HepG2 (cell line): ENCODE measurements around the gene KANSL3. TPM values are rescaled to one million over a fixed set of nuclear protein-coding genes. Genes with fewer than 3 reads are reported as not detected.

Experiments used
- ATAC-seq: fragments of 200-7000 bp; cut with Tn5 transposase; 3 replicates; pipeline ENCODE4 v1.9.1; 2020; ENCODE audit warnings: mild to moderate bottlenecking, moderate library complexity
- BruUV-seq: library from RNA; stranded (reverse); fragments of 400-500 nt; replicated peaks from 2 replicates; lab custom pipeline; 2021; lab: Mats Ljungman, UMichigan
- CTCF ChIA-PET: fragments of 300-600 bp; formaldehyde crosslinking; extraction: SDS; loops from one replicate; lab custom pipeline; 2021; ENCODE audit warnings: low total read pairs, inconsistent platforms, low intra/inter-chr PET ratio; lab: Yijun Ruan, JAX
- POLR2A ChIA-PET: fragments of 350-600 bp; sonication (Branson Sonifier 250); formaldehyde crosslinking; loops from one replicate; lab custom pipeline; 2020; ENCODE audit warnings: antibody characterized with exemption, inconsistent platforms; lab: Yijun Ruan, JAX
- DNase-seq: peaks from one replicate; pipeline ENCODE4 v3.0.0-alpha.2; 2015; ENCODE audit warnings: low spot score
- FAIRE-seq: peaks from 3 replicates; lab custom pipeline; 2011; peaks lifted over from hg19 to GRCh38; lab: Jason Lieb, UNC
- H2AFZ ChIP-seq: one replicate; pipeline ENCODE4 v1.6.1; 2011; ENCODE audit warnings: low read length, inconsistent platforms
- H3K27ac ChIP-seq: fragments of 300-600 bp; 3 replicates; pipeline ENCODE4 v1.8.0; 2011; ENCODE audit warnings: mixed run types, mild to moderate bottlenecking, mixed read lengths, low read length, inconsistent platforms; ENCODE audit not compliant: insufficient read depth; ENCODE audit errors: extremely low read length
- H3K27me3 ChIP-seq, 2 experiments: fragments of 200-600 bp in 1 of 2; 2 replicates in 1 of 2; 3 replicates in 1 of 2; pipeline versions ENCODE4 v1.6.0 to v1.8.0; 2011; ENCODE audit warnings: low read length in 2 of 2, mild to moderate bottlenecking in 2 of 2, moderate library complexity in 2 of 2, inconsistent platforms in 1 of 2; ENCODE audit not compliant: insufficient read depth in 2 of 2, control insufficient read depth in 1 of 2
- H3K36me3 ChIP-seq, 2 experiments: fragments of 200-600 bp in 1 of 2; replicated peaks in 1 of 2; 2 replicates in 1 of 2; 3 replicates in 1 of 2; pipeline versions ENCODE4 v1.5.1 to v1.8.0; 2011; ENCODE audit warnings: low read length in 2 of 2, inconsistent platforms in 1 of 2; ENCODE audit not compliant: insufficient read depth in 2 of 2, control insufficient read depth in 1 of 2
- H3K4me1 ChIP-seq: 2 replicates; pipeline ENCODE4 v1.5.1; 2012; ENCODE audit warnings: low read length, inconsistent platforms; ENCODE audit not compliant: insufficient read depth
- H3K4me2 ChIP-seq: 2 replicates; pipeline ENCODE4 v1.6.0; 2011; ENCODE audit warnings: low read depth, low read length, inconsistent platforms
- H3K4me3 ChIP-seq, 3 experiments: fragments of 200-600 bp in 1 of 3; sonication (generic), shearing (Covaris generic) in 1 of 3; replicated peaks in 1 of 3; 2 replicates each; pipeline ENCODE4 v1.5.1; 2011 to 2016; ENCODE audit warnings: low read length in 3 of 3, inconsistent platforms in 2 of 3, low read depth in 2 of 3, mild to moderate bottlenecking in 2 of 3, control low read depth in 1 of 3, mixed read lengths in 1 of 3; ENCODE audit not compliant: insufficient read depth in 1 of 3
- H3K79me2 ChIP-seq: one replicate; pipeline ENCODE4 v1.6.1; 2011; ENCODE audit warnings: low read length, inconsistent platforms; ENCODE audit not compliant: insufficient read depth
- H3K9ac ChIP-seq: 2 replicates; pipeline ENCODE4 v1.6.0; 2011; ENCODE audit warnings: mild to moderate bottlenecking, low read depth, low read length, inconsistent platforms; ENCODE audit not compliant: insufficient read depth
- H3K9me3 ChIP-seq: 2 replicates; pipeline ENCODE4 v1.5.1; 2012; ENCODE audit warnings: mild to moderate bottlenecking, low read length
- H4K20me1 ChIP-seq: 2 replicates; pipeline ENCODE4 v1.6.0; 2011; ENCODE audit warnings: inconsistent platforms, mild to moderate bottlenecking, low read length, moderate library complexity; ENCODE audit not compliant: insufficient read depth
- AKAP8 ChIP-seq: sonication (generic); formaldehyde crosslinking; IDR thresholded peaks from 2 replicates; pipeline ENCODE4 v1.5.1; 2020; ENCODE audit warnings: mild to moderate bottlenecking, missing genetic modification reagents
- KMT2A ChIP-seq: sonication (generic); formaldehyde crosslinking; IDR thresholded peaks from 2 replicates; pipeline ENCODE4 v1.4.0; 2020; ENCODE audit warnings: missing genetic modification reagents
- MIER3 ChIP-seq: IDR thresholded peaks from 2 replicates; pipeline ENCODE4 v1.6.1; 2016; ENCODE audit warnings: missing compliant biosample characterization, borderline replicate concordance
- RAD21 ChIP-seq: fragments of 450-650 bp; formaldehyde crosslinking; IDR thresholded peaks from 2 replicates; pipeline ENCODE4 v1.5.0; 2020; ENCODE audit warnings: mild to moderate bottlenecking
- SKI ChIP-seq: fragments of 450-650 bp; IDR thresholded peaks from one replicate; pipeline ENCODE4 v1.6.1; 2018; ENCODE audit warnings: mild to moderate bottlenecking; ENCODE audit not compliant: partially characterized antibody
- SMC3 ChIP-seq: IDR thresholded peaks from 2 replicates; pipeline ENCODE4 v1.6.1; 2011; ENCODE audit warnings: low read length, improper control_type of control experiment
- SOX13 ChIP-seq, 3 experiments: fragments of 450-650 bp in 1 of 3; sonication (generic) in 1 of 3; formaldehyde crosslinking in 1 of 3; IDR thresholded peaks in 2 of 3; conservative IDR thresholded peaks in 1 of 3; 2 replicates each; pipeline versions ENCODE4 v1.5.0 to v1.6.1; 2016 to 2020; ENCODE audit warnings: antibody characterized with exemption in 1 of 3, mild to moderate bottlenecking in 1 of 3, missing compliant biosample characterization in 1 of 3, missing genetic modification reagents in 1 of 3, moderate library complexity in 1 of 3
- STAG1 ChIP-seq: sonication (generic); formaldehyde crosslinking; IDR thresholded peaks from 2 replicates; pipeline ENCODE4 v1.4.0; 2020; ENCODE audit warnings: missing genetic modification reagents
- TBX2 ChIP-seq: sonication (generic); formaldehyde crosslinking; IDR thresholded peaks from 2 replicates; pipeline ENCODE4 v1.5.0; 2020; ENCODE audit warnings: missing genetic modification reagents, mild to moderate bottlenecking, borderline replicate concordance
- TGIF2 ChIP-seq: IDR thresholded peaks from 2 replicates; pipeline ENCODE4 v1.6.1; 2016; ENCODE audit warnings: control low read depth, missing compliant biosample characterization
- ZNF101 ChIP-seq: sonication (generic); formaldehyde crosslinking; IDR thresholded peaks from 2 replicates; pipeline ENCODE4 v1.4.0; 2020; ENCODE audit warnings: mild to moderate bottlenecking, low read depth, missing genetic modification reagents, borderline replicate concordance
- ZNF382 ChIP-seq: sonication (generic); formaldehyde crosslinking; IDR thresholded peaks from 2 replicates; pipeline ENCODE4 v1.5.0; 2020; ENCODE audit warnings: missing genetic modification reagents, mild to moderate bottlenecking, borderline replicate concordance
- ZNF768 ChIP-seq: sonication (generic); formaldehyde crosslinking; IDR thresholded peaks from 2 replicates; pipeline ENCODE4 v1.4.0; 2020; ENCODE audit warnings: missing genetic modification reagents
- ZNF775 ChIP-seq: sonication (generic); formaldehyde crosslinking; IDR thresholded peaks from 2 replicates; pipeline ENCODE4 v1.4.0; 2020; ENCODE audit warnings: missing genetic modification reagents, mild to moderate bottlenecking, moderate library complexity, borderline replicate concordance
- ZSCAN9 ChIP-seq: IDR thresholded peaks from 2 replicates; pipeline ENCODE4 v1.6.1; 2016; ENCODE audit warnings: borderline replicate concordance
- WGBS: methylation state at CpG from one replicate; pipeline ENCODE4 v1.1.6; 2017; ENCODE audit warnings: low lambda C conversion rate; 5-methylcytosine and 5-hydroxymethylcytosine counted together
- in situ Hi-C: cut with HindIII; loops from 2 replicates; pipeline ENCODE4 v1.10.0; 2017; ENCODE audit warnings: low pct_unique_long_range_greater_than_20kb; ENCODE audit not compliant: extremely low pct_ligation_motif_present
- intact Hi-C: fragments of 100-400 bp; cut with micrococcal nuclease; formaldehyde crosslinking; loops from one replicate; pipeline ENCODE4 v1.10.0; 2022; ENCODE audit not compliant: unreplicated experiment
- polyA plus RNA-seq, 8 experiments: library from polyadenylated mRNA; depleted of rRNA in 3 of 8; stranded (reverse) in 7 of 8; unstranded in 1 of 8; fragments of >200 nt; fragmentation: Illumina TruSeq in 4 of 8; extraction: Trizol in 4 of 8; gene quantifications; 2 replicates each; pipeline versions ENCODE4 v1.2.1 to v1.2.3, GENCODE V29; 2011 to 2016; ENCODE audit warnings: low read depth in 4 of 8, missing spikeins in 1 of 8, mixed read lengths in 1 of 8; ENCODE audit not compliant: insufficient read depth in 1 of 8
- total RNA-seq, 5 experiments: library from RNA; depleted of rRNA; stranded (reverse); fragments of >200 nt; fragmentation: Illumina TruSeq; extraction: Trizol; gene quantifications; 2 replicates each; pipeline ENCODE4 v1.2.3, GENCODE V29; 2016; ENCODE audit warnings: low read depth in 1 of 5
- TF ChIP-seq, protein P1 (sequence below): sonication (generic); formaldehyde crosslinking; IDR thresholded peaks from 2 replicates; pipeline ENCODE4 v1.5.0; 2020; ENCODE audit warnings: mild to moderate bottlenecking, missing genetic modification reagents, moderate library complexity
- TF ChIP-seq, protein P2 (sequence below): sonication (generic); formaldehyde crosslinking; IDR thresholded peaks from 2 replicates; pipeline ENCODE4 v1.4.0; 2020; ENCODE audit warnings: mild to moderate bottlenecking, missing genetic modification reagents
- TF ChIP-seq, protein P3 (sequence below): IDR thresholded peaks from 2 replicates; pipeline ENCODE4 v1.6.1; 2018; ENCODE audit warnings: missing genetic modification reagents

Gene KANSL3
- total and polyA plus RNA-seq, 2 of the 13 experiments (the other 11 are each of a cell fraction or from before 2014, with no cell fraction given), result 20.8 to 37.3 TPM

DNA sequence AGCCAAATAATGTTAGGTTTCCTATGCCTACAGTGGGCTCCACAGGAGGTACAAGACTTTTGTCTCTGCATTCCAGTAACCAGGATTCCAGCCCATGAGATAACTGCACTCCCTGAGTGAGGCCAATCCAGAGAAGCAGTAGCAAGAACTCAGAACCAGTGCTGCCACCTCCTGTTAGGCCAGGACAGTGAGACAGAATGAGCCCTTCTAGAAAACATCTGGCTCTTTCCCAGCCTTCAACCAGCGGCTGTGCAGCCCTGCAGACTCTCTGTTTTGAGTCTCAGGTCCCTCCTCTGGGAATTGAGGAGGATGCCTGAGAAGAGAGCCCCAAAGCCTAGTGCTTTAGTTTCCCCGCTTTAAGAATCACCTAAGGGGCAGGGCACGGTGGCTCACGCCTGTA lies 57.3 kb downstream of the KANSL3 start:
- ATAC-seq (peak; percentile 84), DNase-seq (peak; percentile 46), FAIRE-seq (peak; percentile 8)
- Histone ChIP-seq H4K20me1 (no peaks in the 10 kb centered on the region), H3K4me3 (no peak overlapping the region), H3K36me3 (no peaks in the 10 kb centered on the region), H3K79me2 (no peaks in the 10 kb centered on the region), H3K9me3 (no peaks in the 10 kb centered on the region), H3K27me3 (no peaks in the 10 kb centered on the region), H3K4me2 (no peak overlapping the region), H3K9ac (no peak overlapping the region), H2AFZ (no peak overlapping the region), H3K27ac (no peak overlapping the region), H3K4me1 (no peaks in the 10 kb centered on the region)
- BruUV-seq, result no TSS peak
- TF ChIP-seq ZNF382 (CRISPR knock-in tag), result no peak
- TF ChIP-seq AKAP8, result no peak
- TF ChIP-seq, protein P1, sequence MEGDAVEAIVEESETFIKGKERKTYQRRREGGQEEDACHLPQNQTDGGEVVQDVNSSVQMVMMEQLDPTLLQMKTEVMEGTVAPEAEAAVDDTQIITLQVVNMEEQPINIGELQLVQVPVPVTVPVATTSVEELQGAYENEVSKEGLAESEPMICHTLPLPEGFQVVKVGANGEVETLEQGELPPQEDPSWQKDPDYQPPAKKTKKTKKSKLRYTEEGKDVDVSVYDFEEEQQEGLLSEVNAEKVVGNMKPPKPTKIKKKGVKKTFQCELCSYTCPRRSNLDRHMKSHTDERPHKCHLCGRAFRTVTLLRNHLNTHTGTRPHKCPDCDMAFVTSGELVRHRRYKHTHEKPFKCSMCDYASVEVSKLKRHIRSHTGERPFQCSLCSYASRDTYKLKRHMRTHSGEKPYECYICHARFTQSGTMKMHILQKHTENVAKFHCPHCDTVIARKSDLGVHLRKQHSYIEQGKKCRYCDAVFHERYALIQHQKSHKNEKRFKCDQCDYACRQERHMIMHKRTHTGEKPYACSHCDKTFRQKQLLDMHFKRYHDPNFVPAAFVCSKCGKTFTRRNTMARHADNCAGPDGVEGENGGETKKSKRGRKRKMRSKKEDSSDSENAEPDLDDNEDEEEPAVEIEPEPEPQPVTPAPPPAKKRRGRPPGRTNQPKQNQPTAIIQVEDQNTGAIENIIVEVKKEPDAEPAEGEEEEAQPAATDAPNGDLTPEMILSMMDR (CRISPR knock-in tag), result peak; percentile 60
- TF ChIP-seq SKI, result no peak
- TF ChIP-seq ZSCAN9 (CRISPR knock-in tag), result no peak
- TF ChIP-seq MIER3 (CRISPR knock-in tag), result no peak
- no peak for TF ChIP-seq ZNF775 (CRISPR knock-in tag)
- TF ChIP-seq KMT2A (CRISPR knock-in tag), result no peak
- TF ChIP-seq RAD21 (CRISPR knock-in tag), result peak; percentile 36; the same call in 1 of the 2 replicates
- TF ChIP-seq TBX2 (CRISPR knock-in tag), result no peak
- TF ChIP-seq, protein P2, sequence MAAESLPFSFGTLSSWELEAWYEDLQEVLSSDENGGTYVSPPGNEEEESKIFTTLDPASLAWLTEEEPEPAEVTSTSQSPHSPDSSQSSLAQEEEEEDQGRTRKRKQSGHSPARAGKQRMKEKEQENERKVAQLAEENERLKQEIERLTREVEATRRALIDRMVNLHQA (CRISPR knock-in tag), result no peak
- TF ChIP-seq ZNF101 (CRISPR knock-in tag), result no peak
- TF ChIP-seq TGIF2 (CRISPR knock-in tag), result no peak
- peak; percentile 33; the same call in 1 of the 2 replicates for TF ChIP-seq SMC3
- TF ChIP-seq, protein P3, sequence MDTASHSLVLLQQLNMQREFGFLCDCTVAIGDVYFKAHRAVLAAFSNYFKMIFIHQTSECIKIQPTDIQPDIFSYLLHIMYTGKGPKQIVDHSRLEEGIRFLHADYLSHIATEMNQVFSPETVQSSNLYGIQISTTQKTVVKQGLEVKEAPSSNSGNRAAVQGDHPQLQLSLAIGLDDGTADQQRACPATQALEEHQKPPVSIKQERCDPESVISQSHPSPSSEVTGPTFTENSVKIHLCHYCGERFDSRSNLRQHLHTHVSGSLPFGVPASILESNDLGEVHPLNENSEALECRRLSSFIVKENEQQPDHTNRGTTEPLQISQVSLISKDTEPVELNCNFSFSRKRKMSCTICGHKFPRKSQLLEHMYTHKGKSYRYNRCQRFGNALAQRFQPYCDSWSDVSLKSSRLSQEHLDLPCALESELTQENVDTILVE (CRISPR knock-in tag), result no peak
- TF ChIP-seq SOX13 (IDR thresholded peaks at IDR 0.05), result no peak
- no peak for TF ChIP-seq SOX13 (CRISPR knock-in tag; conservative IDR thresholded peaks at IDR 0.05 in 1 of 2, IDR thresholded peaks at IDR 0.05 in 1 of 2)
- peak; percentile 60 for TF ChIP-seq STAG1 (CRISPR knock-in tag)
- peak; percentile 84 for TF ChIP-seq ZNF768 (CRISPR knock-in tag)
- in situ Hi-C loops, result no loop called here
- POLR2A ChIA-PET, result no interaction called here
- intact Hi-C loops, result no loop called here
- CTCF ChIA-PET, result interaction anchor here (1.8 kb wide), 1 partner anchor 31 kb away, joined by 5 read pairs; no protein-coding TSS in a partner anchor
- WGBS, result 88% methylated on average over 4 of the region's 4 CpGs
